B cell (primary cell): ENCODE results near the gene ADGRL2. TPM values are rescaled to one million over a fixed set of nuclear protein-coding genes. Genes with fewer than 3 reads are reported as not detected.

Source experiments
- ATAC-seq: fragments of 200-7000 bp; cut with Tn5 transposase; one replicate; pipeline ENCODE4 v1.10.0; 2021; ENCODE audit warnings: low read depth, mild to moderate bottlenecking, moderate number of reproducible peaks, moderate library complexity
- CTCF ChIA-PET: fragments of 350-600 bp; sonication (Branson Sonifier 250); formaldehyde crosslinking; loops from one replicate; lab custom pipeline; 2021; ENCODE audit warnings: antibody characterized with exemption, inconsistent platforms; lab: Charles Lee
- POLR2A ChIA-PET: fragments of 350-600 bp; sonication (Branson Sonifier 250); formaldehyde crosslinking; loops from one replicate; lab custom pipeline; 2021; ENCODE audit warnings: antibody characterized with exemption; lab: Charles Lee
- DNase-seq: peaks from one replicate; pipeline ENCODE4 v3.0.0; 2013
- H2AFZ ChIP-seq: 2 replicates; pipeline ENCODE4 v1.6.1; 2012; ENCODE audit warnings: mild to moderate bottlenecking, low read depth, low read length; ENCODE audit not compliant: insufficient read depth, poor library complexity, severe bottlenecking
- H3K27ac ChIP-seq, 2 donors: 1 replicate in 1 of 2; 2 replicates in 1 of 2; pipeline ENCODE4 v1.5.1; 2012 to 2013; ENCODE audit warnings: low read length in 2 of 2, mild to moderate bottlenecking in 2 of 2, moderate library complexity in 1 of 2
- H3K27me3 ChIP-seq, 4 experiments: fragments of 200-600 bp in 1 of 4; sonication (generic) in 1 of 4; replicated peaks in 1 of 4; 1 replicate in 2 of 4; 2 replicates in 2 of 4; pipeline versions ENCODE4 v1.6.1 to v1.7.0; 2013 to 2016; ENCODE audit warnings: low read length in 3 of 4, mild to moderate bottlenecking in 2 of 4, mixed read lengths in 1 of 4, moderate library complexity in 1 of 4; ENCODE audit not compliant: insufficient read depth in 4 of 4, control insufficient read depth in 3 of 4; ENCODE audit errors: control extremely low read depth in 1 of 4
- H3K36me3 ChIP-seq, 2 experiments: replicated peaks in 1 of 2; 1 replicate in 1 of 2; 2 replicates in 1 of 2; pipeline versions ENCODE4 v1.6.1 to v1.7.1; 2013; ENCODE audit warnings: low read length in 1 of 2; ENCODE audit not compliant: insufficient read depth in 2 of 2, control insufficient read depth in 1 of 2; ENCODE audit errors: control extremely low read depth in 1 of 2, extremely low read depth in 1 of 2
- H3K4me1 ChIP-seq, 2 donors: fragments of 200-600 bp in 1 of 2; sonication (generic) in 1 of 2; 1 replicate in 1 of 2; 2 replicates in 1 of 2; pipeline versions ENCODE4 v1.5.1 to v1.6.1; 2013 to 2017; ENCODE audit warnings: low read length in 2 of 2; ENCODE audit not compliant: control insufficient read depth in 2 of 2, insufficient read depth in 2 of 2
- H3K4me2 ChIP-seq: replicated peaks from 2 replicates; pipeline ENCODE3; 2012; ENCODE audit warnings: mild to moderate bottlenecking, low read depth, low read length; ENCODE audit not compliant: poor library complexity, severe bottlenecking
- H3K4me3 ChIP-seq, 5 experiments: fragments of 200-600 bp in 1 of 5; sonication (generic) in 1 of 5; 1 replicate in 3 of 5; 2 replicates in 2 of 5; pipeline versions ENCODE4 v1.5.1 to v1.7.0; 2011 to 2016; ENCODE audit warnings: low read length in 4 of 5, mild to moderate bottlenecking in 4 of 5, low read depth in 2 of 5, control low read depth in 1 of 5, moderate library complexity in 1 of 5; ENCODE audit not compliant: insufficient read depth in 1 of 5; ENCODE audit errors: control extremely low read depth in 1 of 5, extremely low read depth in 1 of 5
- H3K79me2 ChIP-seq: fragments of 200-600 bp; sonication (generic); one replicate; pipeline ENCODE4 v1.6.0; 2016; ENCODE audit warnings: low read length; ENCODE audit not compliant: control insufficient read depth, insufficient read depth
- H3K9ac ChIP-seq: fragments of 200-600 bp; sonication (generic); 2 replicates; pipeline ENCODE4 v1.6.1; 2017; ENCODE audit warnings: mild to moderate bottlenecking, low read length, moderate library complexity
- H3K9me3 ChIP-seq, 3 donors: one replicate each; pipeline versions ENCODE4 v1.6.1 to v1.7.1; 2013; ENCODE audit warnings: low read length in 2 of 3; ENCODE audit not compliant: control insufficient read depth in 2 of 3, insufficient read depth in 1 of 3; ENCODE audit errors: control extremely low read depth in 1 of 3
- H4K20me1 ChIP-seq: 2 replicates; pipeline ENCODE4 v1.6.0; 2012; ENCODE audit warnings: mild to moderate bottlenecking, low read length; ENCODE audit not compliant: insufficient read depth, control insufficient read depth, poor library complexity, severe bottlenecking
- H3K27ac Mint-ChIP-seq: one replicate; pipeline ENCODE4 v1.8.0; 2021; ENCODE audit warnings: mixed read lengths
- H3K27me3 Mint-ChIP-seq: one replicate; pipeline ENCODE4 v1.8.0; 2021; ENCODE audit warnings: mixed read lengths
- H3K4me1 Mint-ChIP-seq: one replicate; pipeline ENCODE4 v1.8.0; 2021; ENCODE audit warnings: mixed read lengths
- H3K4me3 Mint-ChIP-seq: one replicate; pipeline ENCODE4 v1.8.0; 2021; ENCODE audit warnings: mixed read lengths
- H3K9me3 Mint-ChIP-seq: one replicate; pipeline ENCODE4 v1.8.0; 2022; ENCODE audit warnings: mixed read lengths; ENCODE audit not compliant: insufficient read depth
- EZH2 ChIP-seq: IDR thresholded peaks from 2 replicates; pipeline ENCODE4 v1.6.1; 2012; ENCODE audit warnings: borderline replicate concordance, low read depth, mild to moderate bottlenecking, moderate library complexity, low read length; ENCODE audit not compliant: insufficient read depth, poor library complexity, severe bottlenecking
- WGBS: methylation state at CpG from one replicate; pipeline ENCODE4 v1.1.5; 2013; ENCODE audit warnings: missing lambda C conversion rate; ENCODE audit not compliant: insufficient coverage; 5-methylcytosine and 5-hydroxymethylcytosine counted together
- intact Hi-C: fragments of 100-400 bp; cut with micrococcal nuclease; formaldehyde crosslinking; loops from one replicate; pipeline ENCODE4 v1.10.0; 2022
- polyA minus RNA-seq: library from RNA; depleted of rRNA, polyadenylated mRNA; stranded (reverse); fragments of >200 nt; gene quantifications from 2 replicates; pipeline ENCODE4 v1.2.3, GENCODE V29; 2012
- polyA plus RNA-seq: library from polyadenylated mRNA; depleted of rRNA; stranded (reverse); fragments of >200 nt; gene quantifications from 2 replicates; pipeline ENCODE4 v1.2.3, GENCODE V29; 2012
- total RNA-seq, 2 donors: library from RNA; stranded (reverse); fragments of 120-200 nt in 1 of 2; gene quantifications; 1 replicate in 1 of 2; 2 replicates in 1 of 2; pipeline versions ENCODE4 v1.2.3 to v1.2.4, GENCODE V29; 2013 to 2022
- TF ChIP-seq, protein P1 (sequence below): fragments of 200-600 bp; IDR thresholded peaks from one replicate; pipeline ENCODE4 v1.8.0; 2022; ENCODE audit warnings: antibody characterized with exemption, mild to moderate bottlenecking

Gene ADGRL2
- total RNA-seq: not detected in 2 replicates
- total RNA-seq (2013): 1.8 TPM
- polyA plus RNA-seq: not detected in 2 replicates
- not detected in 2 replicates for polyA minus RNA-seq

DNA sequence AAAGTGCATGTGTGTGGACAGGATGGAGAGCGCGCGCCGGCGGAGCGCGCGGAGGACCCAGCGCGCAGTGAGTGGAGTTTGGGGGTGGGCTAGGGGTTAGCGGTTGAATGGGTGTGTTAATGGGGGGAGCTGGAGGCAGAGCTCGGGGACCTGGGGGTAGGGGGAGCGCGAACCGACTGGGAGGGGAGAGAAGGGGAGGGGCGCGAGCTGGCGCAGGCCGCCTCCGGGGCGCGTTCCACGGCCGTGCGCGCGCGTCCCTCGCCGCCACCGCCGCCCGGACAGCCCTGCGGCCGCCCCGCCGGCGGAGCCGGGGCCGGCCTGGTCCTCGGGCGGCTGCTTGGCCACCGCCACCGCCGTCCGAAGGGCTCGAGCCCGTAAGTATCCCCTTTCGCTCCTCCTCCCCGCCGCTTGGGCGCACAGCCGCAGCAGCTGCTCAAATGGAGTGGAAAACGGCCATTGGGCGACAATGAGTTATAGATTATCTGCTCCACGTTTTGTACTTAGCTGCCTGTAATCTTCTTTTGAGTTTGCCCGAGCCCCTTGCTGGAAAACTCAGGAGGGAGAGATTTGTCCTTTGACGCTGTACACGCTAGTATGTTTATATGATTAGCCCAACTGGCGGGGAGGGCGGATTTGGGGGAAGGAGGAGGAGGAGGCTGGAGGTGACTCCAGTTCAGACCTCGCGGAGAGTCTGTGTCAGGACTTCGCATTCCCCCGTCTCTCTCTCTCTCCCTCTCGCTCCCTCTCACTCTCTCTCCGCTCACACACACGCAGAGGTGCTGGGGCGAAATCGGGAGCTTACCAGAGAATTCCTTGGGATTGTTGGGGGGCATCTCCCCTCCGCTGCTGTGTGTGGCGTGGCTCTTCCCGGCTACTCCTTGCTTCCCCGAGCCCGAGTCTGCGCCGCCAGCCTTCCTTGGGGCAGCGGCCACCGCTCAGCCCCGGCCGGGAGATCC, at the start of gene ADGRL2:
Gene ADGRL2 (plus strand): TSS at position 240 of the 956 bp plus-strand sequence. CDS start 36,051 bp downstream, outside the sequence.
- ATAC-seq (no peak), DNase-seq (peak; percentile 14)
- Histone ChIP-seq H2AFZ (peak within 1 kb of the TSS; percentile 49), H3K9me3 (peaks cover 0 to 4% (median 0%) of the 10 kb centered on the region in 3 donors), H4K20me1 (no peaks in the 10 kb centered on the region), H3K4me2 (peak within 1 kb of the TSS; percentile 48), H3K4me3 (peak within 1 kb of the TSS in 2 of 5 experiments; percentile 25 to 26), H3K36me3 (no peaks in the 10 kb centered on the region), H3K27me3 (peaks cover 0 to 22% (median 17%) of the 10 kb centered on the region in 4 experiments), H3K79me2 (no peaks in the 10 kb centered on the region), H3K9ac (no peak within 1 kb of the TSS), H3K27ac (no peak within 1 kb of the TSS), H3K4me1 (peaks cover 8 to 18% of the 10 kb centered on the region in 2 donors)
- WGBS: 4% methylated on average over 71 of the region's 81 CpGs
- no peak for TF ChIP-seq EZH2
- TF ChIP-seq, protein P1, sequence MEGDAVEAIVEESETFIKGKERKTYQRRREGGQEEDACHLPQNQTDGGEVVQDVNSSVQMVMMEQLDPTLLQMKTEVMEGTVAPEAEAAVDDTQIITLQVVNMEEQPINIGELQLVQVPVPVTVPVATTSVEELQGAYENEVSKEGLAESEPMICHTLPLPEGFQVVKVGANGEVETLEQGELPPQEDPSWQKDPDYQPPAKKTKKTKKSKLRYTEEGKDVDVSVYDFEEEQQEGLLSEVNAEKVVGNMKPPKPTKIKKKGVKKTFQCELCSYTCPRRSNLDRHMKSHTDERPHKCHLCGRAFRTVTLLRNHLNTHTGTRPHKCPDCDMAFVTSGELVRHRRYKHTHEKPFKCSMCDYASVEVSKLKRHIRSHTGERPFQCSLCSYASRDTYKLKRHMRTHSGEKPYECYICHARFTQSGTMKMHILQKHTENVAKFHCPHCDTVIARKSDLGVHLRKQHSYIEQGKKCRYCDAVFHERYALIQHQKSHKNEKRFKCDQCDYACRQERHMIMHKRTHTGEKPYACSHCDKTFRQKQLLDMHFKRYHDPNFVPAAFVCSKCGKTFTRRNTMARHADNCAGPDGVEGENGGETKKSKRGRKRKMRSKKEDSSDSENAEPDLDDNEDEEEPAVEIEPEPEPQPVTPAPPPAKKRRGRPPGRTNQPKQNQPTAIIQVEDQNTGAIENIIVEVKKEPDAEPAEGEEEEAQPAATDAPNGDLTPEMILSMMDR: no peak
- intact Hi-C loops: no loop called here
- no peaks in the 10 kb centered on the region for H3K9me3 Mint-ChIP-seq
- H3K4me1 Mint-ChIP-seq: peaks cover 8% of the 10 kb centered on the region
- CTCF ChIA-PET: no interaction called here
- no peak within 1 kb of the TSS for H3K27ac Mint-ChIP-seq
- peaks cover 31% of the 10 kb centered on the region for H3K27me3 Mint-ChIP-seq
- POLR2A ChIA-PET: no interaction called here
- H3K4me3 Mint-ChIP-seq: peak within 1 kb of the TSS; percentile 33

DNA sequence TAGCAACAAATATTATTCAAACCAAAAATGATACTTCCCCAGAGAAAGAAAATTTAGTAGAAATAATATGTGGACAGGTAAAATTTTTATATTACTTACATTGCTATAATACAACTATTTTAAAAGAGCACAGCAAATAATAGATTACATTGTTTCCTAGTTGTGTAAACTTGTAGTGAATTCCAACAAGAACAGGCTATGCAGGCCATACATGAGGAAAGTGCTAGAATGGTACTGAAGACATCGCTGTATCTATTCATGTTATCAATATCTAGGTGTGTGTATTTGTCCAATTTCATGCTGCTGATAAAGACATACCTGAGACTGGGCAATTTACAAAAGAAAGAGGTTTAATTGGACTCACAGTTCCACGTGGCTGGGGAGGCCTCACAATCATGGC, 47.9 kb upstream of the ADGRL2 start:
- Histone ChIP-seq H3K9me3 (no peaks in the 10 kb centered on the region), H3K36me3 (no peaks in the 10 kb centered on the region), H3K27ac (no peak overlapping the region), H4K20me1 (no peaks in the 10 kb centered on the region), H2AFZ (no peak overlapping the region), H3K4me1 (no peaks in the 10 kb centered on the region), H3K79me2 (no peaks in the 10 kb centered on the region), H3K4me3 (no peak overlapping the region), H3K4me2 (no peak overlapping the region), H3K27me3 (no peaks in the 10 kb centered on the region), H3K9ac (no peak overlapping the region)
- Mint-ChIP-seq H3K4me3 (no peak overlapping the region), H3K27me3 (no peaks in the 10 kb centered on the region), H3K27ac (no peak overlapping the region), H3K9me3 (no peaks in the 10 kb centered on the region), H3K4me1 (no peaks in the 10 kb centered on the region)
- no peak for DNase-seq
- no peak for TF ChIP-seq EZH2
- TF ChIP-seq, protein P1: no peak
- ATAC-seq: no peak
- ChIA-PET CTCF (no interaction called here), POLR2A (no interaction called here)
- intact Hi-C loops: no loop called here
- WGBS: 60% methylated on average over 1 of the region's 2 CpGs
